Activated B cell treated with CpG ODN at 0.5 μM for 24 hours (primary cell): ENCODE data around the gene MGMT. TPM values are rescaled to one million over a fixed set of nuclear protein-coding genes. Genes with fewer than 3 reads are reported as not detected.

Source experiments
- ATAC-seq: fragments of 200-7000 bp; cut with Tn5 transposase; one replicate; pipeline ENCODE4 v1.10.0; 2021; ENCODE audit warnings: low read depth, mild to moderate bottlenecking, moderate library complexity
- CTCF ChIA-PET: fragments of 350-600 bp; sonication (Branson Sonifier 250); formaldehyde crosslinking; loops from one replicate; lab custom pipeline; 2021; ENCODE audit warnings: antibody characterized with exemption; lab: Charles Lee
- POLR2A ChIA-PET: fragments of 350-600 bp; sonication (Branson Sonifier 250); formaldehyde crosslinking; loops from one replicate; lab custom pipeline; 2021; ENCODE audit warnings: antibody characterized with exemption; lab: Charles Lee
- DNase-seq: peaks from one replicate; pipeline ENCODE4 v3.0.0; 2022
- H3K27ac Mint-ChIP-seq: one replicate; pipeline ENCODE4 v1.8.0; 2020; ENCODE audit warnings: mixed read lengths
- H3K27me3 Mint-ChIP-seq: one replicate; pipeline ENCODE4 v1.8.0; 2021; ENCODE audit warnings: mixed read lengths
- H3K36me3 Mint-ChIP-seq: one replicate; pipeline ENCODE4 v1.8.0; 2021; ENCODE audit warnings: low read depth, mixed read lengths
- H3K4me1 Mint-ChIP-seq: one replicate; pipeline ENCODE4 v1.8.0; 2021; ENCODE audit warnings: mixed read lengths
- H3K4me3 Mint-ChIP-seq: one replicate; pipeline ENCODE4 v1.8.0; 2020; ENCODE audit warnings: mild to moderate bottlenecking, mixed read lengths
- H3K9me3 Mint-ChIP-seq: one replicate; pipeline ENCODE4 v1.8.0; 2020; ENCODE audit warnings: mixed read lengths
- CTCF ChIP-seq: fragments of 200-600 bp; IDR thresholded peaks from one replicate; pipeline ENCODE4 v1.8.0; 2022; ENCODE audit warnings: antibody characterized with exemption, mild to moderate bottlenecking
- intact Hi-C: fragments of 100-400 bp; cut with micrococcal nuclease; formaldehyde crosslinking; loops from one replicate; pipeline ENCODE4 v1.15.1; 2024
- total RNA-seq: library from RNA; stranded (reverse); gene quantifications from 2 replicates; pipeline ENCODE4 v1.2.3, GENCODE V29; 2022

MGMT gene
- total RNA-seq, 1 donor from 2014 or later, result 25.8 TPM

- Mint-ChIP-seq H3K27me3 (no peaks in the 10 kb centered on the region), H3K9me3 (peaks cover 9% of the 10 kb centered on the region), H3K4me3 (no peak overlapping the region), H3K27ac (no peak overlapping the region), H3K36me3 (peaks cover 25% of the 10 kb centered on the region), H3K4me1 (no peaks in the 10 kb centered on the region)
- intact Hi-C loops, result no loop called here
- CTCF ChIA-PET, result no interaction called here
- ATAC-seq (no peak), DNase-seq (no peak)
- POLR2A ChIA-PET, result interaction anchor here (0.7 kb wide), 1 partner anchor 187 kb away, joined by 4 read pairs; no protein-coding TSS in a partner anchor
- no peak for TF ChIP-seq CTCF
Measured at GRCh38 chr10:129730272-129730992, 263.4 kb downstream of the MGMT start.

GRCh38 chr10:129730993-129731325 lies 263.9 kb downstream of the MGMT start:
- DNase-seq, result no peak
- CTCF ChIA-PET, result no interaction called here
- Mint-ChIP-seq H3K9me3 (peaks cover 7% of the 10 kb centered on the region), H3K4me1 (no peaks in the 10 kb centered on the region), H3K27me3 (no peaks in the 10 kb centered on the region), H3K27ac (no peak overlapping the region), H3K36me3 (peaks cover 19% of the 10 kb centered on the region), H3K4me3 (no peak overlapping the region)
- intact Hi-C loops, result no loop called here
- ATAC-seq, result no peak
- POLR2A ChIA-PET, result interaction anchor here (0.7 kb wide), 1 partner anchor 186 kb away, joined by 4 read pairs; no protein-coding TSS in a partner anchor
- no peak for TF ChIP-seq CTCF

GRCh38 chr10:129740532-129741279 lies 273.7 kb downstream of the MGMT start:
- Mint-ChIP-seq H3K27me3 (no peaks in the 10 kb centered on the region), H3K36me3 (peaks cover 23% of the 10 kb centered on the region), H3K9me3 (peaks cover 2% of the 10 kb centered on the region), H3K4me3 (no peak overlapping the region), H3K27ac (no peak overlapping the region), H3K4me1 (peaks cover 10% of the 10 kb centered on the region)
- POLR2A ChIA-PET, result no interaction called here
- CTCF ChIA-PET, result no interaction called here
- no peak for DNase-seq
- no peak for ATAC-seq
- intact Hi-C loops, result no loop called here
- no peak for TF ChIP-seq CTCF

- ATAC-seq (no peak), DNase-seq (no peak)
- intact Hi-C loops, result no loop called here
- Mint-ChIP-seq H3K4me1 (peaks cover 10% of the 10 kb centered on the region), H3K4me3 (no peak overlapping the region), H3K36me3 (peaks cover 26% of the 10 kb centered on the region), H3K27me3 (no peaks in the 10 kb centered on the region), H3K27ac (no peak overlapping the region), H3K9me3 (peaks cover 4% of the 10 kb centered on the region)
- TF ChIP-seq CTCF, result no peak
- CTCF ChIA-PET, result no interaction called here
- POLR2A ChIA-PET, result no interaction called here
Measured at GRCh38 chr10:129741280-129741977, 274.4 kb downstream of the MGMT start.
